ENCODE data around the gene PACSIN2. TPM values are rescaled to one million over a fixed set of nuclear protein-coding genes. Genes with fewer than 3 reads are reported as not detected.
A peak's percentile ranks its signal among the peaks of the same experiment; 100 is the strongest.
"Not testable (repeated sequence)": the region's sequence is repeated elsewhere in the genome, so short reads cannot be mapped to it uniquely, and the experiment has no call there.

PACSIN2 gene
- total RNA-seq, 1 donor from 2014 or later, result 78.5 TPM

DNA sequence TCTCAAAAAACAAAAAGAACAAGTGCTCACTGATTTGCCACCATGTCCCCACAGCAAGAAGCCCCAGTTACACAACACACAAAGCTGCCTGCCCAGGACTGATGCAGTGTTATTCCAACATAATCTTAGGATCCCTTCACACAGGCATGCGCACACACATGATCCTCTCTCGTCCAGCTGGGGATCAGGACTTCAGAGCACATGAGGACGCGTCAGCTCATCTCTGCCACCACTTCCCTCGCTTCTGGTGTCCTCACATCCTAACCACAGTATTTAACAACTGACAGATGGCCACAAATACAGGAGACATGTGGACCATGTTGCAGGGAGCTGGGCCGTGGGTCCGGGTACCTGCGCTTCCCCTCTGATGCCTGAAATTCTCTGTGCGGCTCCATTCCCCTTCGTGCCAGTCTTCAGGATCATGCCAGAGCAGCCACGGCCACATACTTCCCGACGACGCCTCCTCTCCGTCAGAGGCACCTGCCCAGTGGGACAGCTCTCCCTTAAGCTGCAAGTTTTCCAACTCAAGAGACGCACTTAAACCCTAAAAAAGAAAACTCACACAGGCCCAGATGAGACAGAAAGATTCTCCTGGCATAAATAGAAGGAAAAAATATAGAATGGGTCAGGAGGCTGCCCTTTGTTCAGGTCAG is 68.3 kb downstream of the PACSIN2 start:
- DNase-seq (ENCODE audit: low spot score), result no peak

DNA sequence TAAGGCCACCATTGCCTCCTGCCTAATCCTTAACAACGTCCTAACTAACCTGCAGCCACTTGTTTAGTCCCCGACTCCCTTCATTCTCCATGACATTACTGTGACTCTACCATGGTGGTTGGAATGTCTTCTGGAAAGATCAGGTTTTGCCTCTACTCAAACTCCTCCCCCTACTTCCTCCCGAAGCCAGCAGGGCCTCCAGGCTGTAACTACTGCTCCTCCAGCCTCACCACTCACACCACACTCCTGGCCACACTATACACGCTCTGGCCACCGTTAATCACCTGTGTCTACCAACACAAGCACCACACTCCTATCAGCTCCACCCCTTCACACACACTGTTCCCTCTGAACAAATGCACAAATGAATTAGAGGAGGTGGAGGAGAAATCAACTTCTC is 69.2 kb downstream of the PACSIN2 start:
- no peak for DNase-seq (ENCODE audit: low spot score)

DNA sequence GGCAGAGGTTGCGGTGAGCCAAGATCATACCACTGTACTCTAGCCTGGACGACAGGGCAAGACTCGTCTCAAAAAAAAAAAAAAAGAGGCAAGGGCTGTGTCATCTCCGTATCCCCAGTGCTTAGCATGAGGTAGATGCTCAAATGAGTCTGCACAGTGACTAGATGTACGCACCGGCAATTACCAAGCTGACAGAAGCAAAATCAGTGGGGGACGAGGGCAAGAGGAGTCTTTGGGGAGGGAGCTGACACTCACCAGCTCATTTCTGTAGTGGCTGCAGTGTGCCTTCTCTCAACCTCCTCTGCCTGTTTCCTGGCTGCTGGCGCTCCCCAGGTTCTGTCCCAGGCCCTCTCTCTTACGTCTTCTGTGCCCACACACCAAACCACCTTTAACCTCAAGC is 69.9 kb downstream of the PACSIN2 start:
- no peak for DNase-seq (ENCODE audit: low spot score)

DNA sequence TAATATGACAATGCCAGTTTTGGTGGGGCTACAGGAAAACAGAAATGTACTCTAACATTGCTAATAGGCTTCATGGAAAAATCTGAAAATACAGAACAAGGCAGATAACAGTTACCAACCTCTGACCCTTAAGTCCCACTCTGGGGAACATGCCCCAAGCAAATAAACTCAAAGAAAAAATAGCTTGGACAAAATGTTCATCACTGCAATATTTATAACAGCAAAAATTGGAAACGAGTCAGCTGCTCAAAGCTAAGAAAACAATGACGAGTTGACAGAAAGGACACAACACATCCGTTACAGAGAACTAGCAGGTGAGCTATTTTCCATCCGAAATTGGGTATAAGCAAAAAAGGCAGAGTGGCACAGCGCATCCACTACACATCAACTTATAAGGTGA is 70.5 kb downstream of the PACSIN2 start:
- no peak for DNase-seq (ENCODE audit: low spot score)

DNA sequence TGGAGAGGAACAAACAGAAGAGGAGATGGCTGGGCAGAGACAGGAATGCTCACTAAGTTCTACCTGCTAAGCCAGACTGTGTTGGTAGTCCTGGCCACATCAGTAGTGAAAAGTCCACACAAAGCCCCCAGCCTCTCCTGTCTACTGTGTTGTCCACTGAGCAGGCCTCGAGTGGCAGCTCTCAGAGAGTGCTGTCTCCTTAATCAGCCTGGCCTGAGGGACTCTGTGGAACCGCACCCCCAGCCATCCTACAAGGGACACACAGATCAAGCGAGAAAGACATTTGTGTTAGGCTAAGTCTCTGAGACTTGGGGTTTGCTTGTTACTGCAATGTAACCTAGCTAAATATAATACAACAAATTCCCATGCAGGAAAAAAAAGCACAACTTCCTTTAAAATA is 71.0 kb downstream of the PACSIN2 start:
- DNase-seq (ENCODE audit: low spot score), result no peak

DNA sequence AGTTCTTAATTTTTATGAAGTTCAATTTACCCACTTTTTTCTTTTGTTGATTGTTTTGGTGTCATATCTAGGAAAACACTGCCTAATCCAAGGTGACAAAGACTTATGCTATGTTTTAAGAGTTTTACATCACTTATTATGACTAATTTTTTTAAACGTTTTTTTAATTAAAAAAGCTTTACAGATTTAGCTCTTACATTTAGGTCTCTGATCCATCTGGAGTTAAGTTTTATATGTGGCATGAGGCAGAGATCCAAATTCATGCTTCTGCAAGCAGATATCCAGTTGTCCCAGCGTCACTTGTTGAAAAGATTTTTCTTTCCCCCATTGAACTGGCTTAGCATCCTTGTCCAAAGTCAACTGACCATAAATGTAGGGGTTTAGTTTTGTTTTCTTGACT is 72.6 kb downstream of the PACSIN2 start:
- DNase-seq (ENCODE audit: low spot score), result no peak

DNA sequence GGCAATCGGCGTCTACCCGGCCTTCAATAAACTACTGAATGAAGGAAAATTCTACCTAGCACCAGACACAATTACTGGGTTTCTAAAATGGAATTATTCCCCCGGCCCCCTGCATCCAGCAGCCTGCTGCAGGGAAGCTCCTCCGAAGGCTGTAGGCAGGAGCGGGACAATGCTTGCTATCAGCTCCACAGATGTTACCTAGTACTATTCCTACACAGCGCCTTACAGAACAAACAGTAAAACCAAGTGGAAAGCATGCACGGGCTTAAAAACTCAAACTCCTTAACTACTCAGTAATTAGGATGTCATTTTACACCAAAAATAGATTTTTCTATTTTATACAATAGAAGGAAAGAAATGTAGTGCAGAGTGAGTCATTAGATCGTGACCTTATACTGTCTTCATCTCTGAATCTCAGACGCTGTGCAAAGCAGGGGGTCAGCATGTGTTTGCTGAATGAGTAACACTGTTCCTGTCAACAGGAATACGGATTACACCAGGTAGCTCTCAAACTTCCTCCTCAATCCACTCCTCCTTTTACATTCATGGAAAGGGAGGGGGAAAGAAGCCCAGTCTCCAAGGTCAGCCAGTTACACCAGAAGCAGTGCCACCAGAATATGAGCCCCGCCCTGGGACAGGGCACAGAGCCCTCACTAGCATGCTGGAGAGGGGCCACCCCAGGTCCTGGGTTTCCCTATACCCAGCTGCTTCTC is 74.9 kb downstream of the PACSIN2 start:
- no peak for DNase-seq (ENCODE audit: low spot score)

DNA sequence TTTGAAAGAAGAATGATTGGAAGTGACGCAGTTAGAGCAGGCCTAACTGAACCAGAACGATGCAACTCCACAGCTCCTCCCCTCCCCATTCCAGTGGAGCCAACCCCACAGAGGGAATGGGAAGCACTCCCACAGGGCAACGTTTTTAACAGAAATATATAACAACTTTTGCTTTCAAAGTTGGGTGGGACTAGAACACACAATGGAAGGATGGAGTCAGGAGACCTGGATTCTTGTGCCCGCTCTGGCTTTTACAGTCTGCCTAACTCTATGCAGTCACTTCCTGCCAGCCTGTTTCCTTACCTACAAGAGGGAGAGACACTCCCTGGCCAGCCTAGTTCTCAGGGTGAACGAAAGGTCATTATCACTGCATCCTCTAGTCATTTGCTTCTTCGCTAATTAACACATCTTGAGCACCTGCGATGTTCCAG is 75.5 kb downstream of the PACSIN2 start:
- DNase-seq (ENCODE audit: low spot score), result no peak

DNA sequence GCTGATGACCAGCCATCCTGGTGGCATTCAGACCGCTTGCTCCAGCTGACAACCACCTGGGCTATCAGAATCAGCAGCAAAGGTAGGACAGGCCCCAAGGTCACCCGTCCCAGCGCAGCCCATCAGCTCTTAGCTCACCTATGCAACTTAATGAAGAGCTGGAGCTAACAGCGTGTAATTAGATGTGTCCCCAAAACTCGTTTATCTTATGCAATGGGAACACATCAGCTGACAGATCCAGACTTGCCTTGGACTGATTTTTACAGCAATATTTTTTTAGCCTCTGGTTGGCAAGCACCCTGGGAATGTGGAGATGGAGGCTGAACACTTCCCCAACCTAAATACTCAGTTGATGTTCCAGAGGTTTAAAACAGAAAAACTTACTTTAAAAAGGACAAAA is 76.0 kb downstream of the PACSIN2 start:
- no peak for DNase-seq (ENCODE audit: low spot score)

DNA sequence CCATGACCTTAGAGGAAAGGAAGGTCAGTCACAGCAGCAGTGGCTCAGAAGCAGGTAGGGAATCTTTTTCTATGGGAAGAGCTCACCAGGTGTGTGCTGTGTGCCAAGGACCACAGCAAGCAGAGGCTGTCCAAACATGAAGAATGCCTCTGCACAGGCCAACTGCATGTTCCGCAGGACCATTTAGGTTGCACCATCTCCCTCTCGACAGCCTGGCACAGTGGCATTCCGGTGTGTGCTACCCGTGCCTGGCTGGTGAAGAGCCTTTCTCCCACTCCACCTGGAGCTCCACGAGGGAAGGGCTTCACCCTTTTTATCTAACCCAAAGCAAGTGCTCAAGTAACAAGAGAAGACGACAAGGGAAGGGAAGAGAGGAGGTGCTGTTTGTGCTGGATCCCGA is 76.5 kb downstream of the PACSIN2 start:
- no peak for DNase-seq (ENCODE audit: low spot score)

DNA sequence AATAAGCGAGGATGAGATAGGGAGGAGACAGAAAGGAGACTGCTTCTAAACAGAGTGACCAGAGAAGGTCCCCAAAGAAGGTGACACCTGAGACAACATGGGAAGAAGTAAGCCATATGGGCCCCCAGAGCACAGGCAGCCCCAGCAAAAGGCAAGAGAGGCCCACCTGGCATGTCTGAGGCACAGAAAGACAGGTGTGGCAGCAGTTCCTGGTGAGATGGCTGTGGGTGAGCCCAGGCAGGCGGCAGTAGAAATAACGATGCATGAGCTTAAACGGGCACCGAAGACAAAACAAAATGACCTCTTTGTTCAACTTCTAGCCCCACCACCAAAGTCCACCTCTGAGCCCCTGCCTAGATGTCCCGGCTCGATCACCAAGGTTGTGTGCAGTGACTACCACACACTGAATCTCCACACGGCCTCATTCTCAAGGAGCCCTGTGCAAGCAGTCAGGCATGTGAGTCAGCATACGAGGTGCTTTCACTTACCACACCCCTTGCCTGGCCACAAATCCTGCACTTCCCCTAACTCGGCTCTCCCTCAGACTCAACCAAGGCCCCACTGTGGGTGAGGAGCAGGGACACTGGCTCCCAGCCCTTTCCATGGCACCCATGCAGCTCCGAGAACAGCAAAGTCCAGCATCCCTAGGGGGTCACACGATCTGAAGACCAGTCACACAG is 77.6 kb downstream of the PACSIN2 start:
- DNase-seq (ENCODE audit: low spot score), result peak; percentile 74

DNA sequence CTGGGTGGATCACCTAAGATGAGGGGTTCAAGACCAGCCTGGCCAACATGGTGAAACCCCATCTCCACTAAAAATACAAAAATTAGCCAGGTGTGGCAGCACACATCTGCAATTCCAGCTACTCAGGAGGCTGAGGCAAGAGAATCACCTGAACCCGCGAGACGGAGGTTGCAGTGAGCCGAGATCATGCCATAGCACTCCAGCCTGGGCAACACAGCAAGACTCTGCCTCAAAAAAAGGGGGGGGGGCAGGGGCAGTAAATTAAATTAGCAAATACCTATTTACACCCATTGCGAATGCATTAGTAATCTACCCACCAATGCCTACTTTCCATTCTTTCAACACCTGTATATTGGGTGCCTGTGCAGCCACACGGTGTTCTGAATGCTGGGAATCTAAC is 78.3 kb downstream of the PACSIN2 start:
- not testable (repeated sequence) for DNase-seq (ENCODE audit: low spot score)

DNA sequence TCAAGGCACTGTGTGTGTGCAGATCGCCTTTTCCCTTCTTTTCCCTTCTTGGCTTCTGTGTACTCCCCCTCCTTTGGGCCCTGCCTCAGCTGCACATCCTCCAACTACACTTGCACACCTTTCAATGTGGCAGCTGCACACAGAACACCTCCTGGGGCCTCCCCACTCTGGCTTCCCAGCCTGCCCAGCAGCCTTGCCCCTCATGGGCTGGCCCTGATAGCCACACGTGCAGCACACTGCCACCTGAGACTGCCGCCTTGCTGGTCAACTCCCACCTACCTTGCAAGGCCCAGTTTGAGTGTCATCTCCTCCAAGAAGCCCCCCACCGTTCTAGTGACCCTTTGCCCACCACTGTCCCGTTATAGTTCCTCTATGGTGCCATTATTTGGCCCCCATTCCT is 80.6 kb downstream of the PACSIN2 start:
- no peak for DNase-seq (ENCODE audit: low spot score)

DNA sequence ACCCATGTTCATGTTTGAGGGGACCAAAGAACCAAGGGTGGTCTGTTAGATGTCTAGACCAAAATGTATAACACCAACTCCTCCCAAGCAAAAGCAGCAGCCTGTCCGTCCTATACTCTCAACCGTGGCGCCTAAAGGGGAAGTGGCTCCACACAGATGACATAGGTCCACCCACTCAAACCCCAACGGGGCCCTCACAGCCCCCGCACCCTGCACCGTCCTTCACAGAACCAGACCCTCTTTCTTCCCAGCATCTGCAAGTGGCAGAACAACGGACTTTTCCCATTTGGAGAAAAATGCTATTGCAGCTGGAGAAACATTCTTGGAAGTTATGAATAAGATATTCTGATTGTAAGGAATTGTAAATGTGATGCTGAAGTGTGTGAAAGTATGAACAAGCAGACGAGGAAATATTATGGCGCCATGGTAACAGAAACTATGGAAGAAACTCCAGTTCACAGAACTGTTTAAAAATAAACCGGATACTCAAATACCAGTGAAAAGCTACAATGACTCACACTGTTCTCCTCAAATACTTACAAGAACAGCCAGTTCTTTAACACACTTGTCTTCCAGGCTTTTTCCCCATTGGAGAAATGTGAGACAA is 81.4 kb downstream of the PACSIN2 start:
- no peak for DNase-seq (ENCODE audit: low spot score)

DNA sequence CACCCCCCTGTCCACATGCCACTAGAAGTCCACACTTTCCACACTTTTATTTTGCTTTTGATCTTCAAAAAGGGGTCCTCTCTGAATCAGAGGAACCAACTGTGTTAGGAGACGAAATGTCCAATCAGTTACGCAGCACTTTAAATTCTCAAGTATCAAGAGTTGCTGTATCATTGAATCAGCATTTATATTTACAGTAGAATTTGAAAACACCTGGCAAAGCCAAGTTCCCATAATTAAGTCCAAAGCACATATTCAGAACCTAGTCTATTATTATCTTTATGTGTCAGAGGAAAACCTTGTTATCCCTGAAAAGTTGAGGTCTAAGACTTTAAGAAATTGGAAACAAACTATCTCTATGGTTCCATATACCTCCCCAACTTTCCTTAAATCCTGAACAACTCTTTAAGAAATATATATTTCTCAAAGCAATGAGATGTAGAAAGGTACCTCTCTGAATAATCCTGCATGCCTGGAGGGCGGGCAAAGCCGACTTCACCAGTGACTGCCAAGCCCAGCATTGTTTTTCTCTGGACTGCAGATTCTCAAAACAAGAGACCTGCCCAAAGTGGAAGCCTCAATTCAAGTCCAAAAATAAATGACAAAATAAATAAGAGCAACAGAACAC is 82.0 kb downstream of the PACSIN2 start:
- DNase-seq (ENCODE audit: low spot score), result no peak

DNA sequence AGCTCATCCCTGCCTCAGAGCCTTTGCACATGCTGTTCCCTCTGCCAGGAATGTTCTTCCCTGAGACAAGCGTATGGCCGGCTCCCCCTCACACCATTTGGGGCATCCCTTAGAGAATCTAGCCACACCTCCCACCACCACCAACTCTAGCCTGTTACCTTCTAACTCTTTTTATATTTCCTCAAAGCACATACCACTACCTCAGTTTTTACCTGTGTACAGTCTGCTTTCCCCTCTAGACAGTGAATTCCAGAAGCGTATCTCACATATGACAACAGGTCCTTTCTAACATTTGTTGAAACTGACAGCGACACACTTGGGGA is 82.8 kb downstream of the PACSIN2 start:
- no peak for DNase-seq (ENCODE audit: low spot score)

DNA sequence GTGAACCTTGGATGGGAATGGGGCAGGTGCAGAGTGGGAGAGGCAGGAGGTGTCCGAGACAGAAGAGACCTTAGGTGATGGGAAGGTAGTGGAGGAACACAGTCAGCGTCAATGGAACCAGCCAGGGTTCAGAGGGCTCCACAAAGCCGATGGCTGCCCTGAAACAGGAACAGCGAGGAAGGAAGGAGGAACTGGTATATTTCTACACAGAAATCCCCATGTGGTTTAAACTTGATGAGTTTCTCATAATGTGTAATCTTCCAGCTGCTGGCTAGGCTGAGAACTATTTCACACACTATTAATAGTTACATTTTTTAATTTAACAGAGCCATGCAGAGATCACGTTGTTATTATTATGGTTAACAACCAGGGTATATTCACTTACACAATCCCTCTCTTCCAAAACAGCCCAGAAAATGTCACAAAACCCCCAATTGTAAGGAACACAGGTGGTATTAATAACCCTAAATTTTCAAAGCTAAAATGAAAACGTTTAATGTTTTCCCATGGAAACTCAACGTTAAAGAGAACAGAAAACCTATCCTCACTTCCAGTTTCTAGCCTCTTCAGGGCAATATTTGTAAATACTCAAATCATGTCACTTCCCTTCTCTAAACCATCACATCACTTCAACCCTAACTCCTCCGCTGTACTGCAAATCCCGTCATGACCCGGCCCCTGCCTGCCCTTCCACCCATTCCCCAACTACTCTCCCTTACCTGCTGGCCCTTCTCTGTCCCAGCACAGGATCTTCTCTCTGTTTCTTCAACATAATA is 83.3 kb downstream of the PACSIN2 start:
- no peak for DNase-seq (ENCODE audit: low spot score)

DNA sequence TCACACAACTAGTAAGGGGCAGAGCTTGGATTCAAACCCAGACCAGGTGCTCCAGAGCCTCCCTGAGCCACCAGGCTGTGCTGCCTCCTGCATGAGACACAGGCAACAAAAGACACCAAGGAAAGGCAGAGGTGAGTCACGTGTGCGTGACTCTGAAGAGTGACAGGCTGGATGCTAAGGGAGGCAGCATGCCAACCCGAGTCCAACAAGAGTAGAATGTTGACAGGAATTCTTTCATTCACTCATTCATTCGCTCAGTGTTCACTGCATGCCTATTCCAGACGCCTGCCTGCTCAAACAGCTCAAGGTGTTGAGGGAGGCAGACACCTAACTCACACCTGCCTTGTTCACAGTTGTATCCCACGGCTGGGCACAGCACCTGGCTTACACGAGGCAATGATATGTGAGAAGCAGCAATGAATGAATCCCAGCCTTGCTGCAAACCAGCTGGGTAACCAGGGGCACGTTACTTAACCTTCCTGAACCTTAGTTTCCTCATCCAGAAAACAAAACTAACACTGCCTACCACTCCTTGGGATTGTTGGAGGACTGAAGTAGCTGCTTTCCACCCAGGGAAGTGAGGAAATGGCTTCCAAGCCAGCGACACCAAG is 84.0 kb downstream of the PACSIN2 start:
- no peak for DNase-seq (ENCODE audit: low spot score)

DNA sequence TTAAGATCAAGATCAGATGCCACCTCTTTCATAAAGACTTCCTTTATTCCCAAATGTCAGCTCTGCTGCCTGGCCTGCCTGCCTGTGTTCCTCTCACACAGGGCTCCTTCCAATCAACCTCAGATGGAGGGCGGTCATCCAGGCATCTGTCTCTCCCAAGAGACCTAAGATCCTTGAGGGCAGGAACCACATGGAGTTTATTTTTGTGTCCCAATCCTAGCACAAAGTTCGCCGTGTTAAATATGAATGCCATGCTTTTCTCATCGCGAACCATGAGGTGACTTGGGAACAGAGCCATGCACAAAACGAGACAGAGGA is 85.2 kb downstream of the PACSIN2 start:
- no peak for DNase-seq (ENCODE audit: low spot score)

DNA sequence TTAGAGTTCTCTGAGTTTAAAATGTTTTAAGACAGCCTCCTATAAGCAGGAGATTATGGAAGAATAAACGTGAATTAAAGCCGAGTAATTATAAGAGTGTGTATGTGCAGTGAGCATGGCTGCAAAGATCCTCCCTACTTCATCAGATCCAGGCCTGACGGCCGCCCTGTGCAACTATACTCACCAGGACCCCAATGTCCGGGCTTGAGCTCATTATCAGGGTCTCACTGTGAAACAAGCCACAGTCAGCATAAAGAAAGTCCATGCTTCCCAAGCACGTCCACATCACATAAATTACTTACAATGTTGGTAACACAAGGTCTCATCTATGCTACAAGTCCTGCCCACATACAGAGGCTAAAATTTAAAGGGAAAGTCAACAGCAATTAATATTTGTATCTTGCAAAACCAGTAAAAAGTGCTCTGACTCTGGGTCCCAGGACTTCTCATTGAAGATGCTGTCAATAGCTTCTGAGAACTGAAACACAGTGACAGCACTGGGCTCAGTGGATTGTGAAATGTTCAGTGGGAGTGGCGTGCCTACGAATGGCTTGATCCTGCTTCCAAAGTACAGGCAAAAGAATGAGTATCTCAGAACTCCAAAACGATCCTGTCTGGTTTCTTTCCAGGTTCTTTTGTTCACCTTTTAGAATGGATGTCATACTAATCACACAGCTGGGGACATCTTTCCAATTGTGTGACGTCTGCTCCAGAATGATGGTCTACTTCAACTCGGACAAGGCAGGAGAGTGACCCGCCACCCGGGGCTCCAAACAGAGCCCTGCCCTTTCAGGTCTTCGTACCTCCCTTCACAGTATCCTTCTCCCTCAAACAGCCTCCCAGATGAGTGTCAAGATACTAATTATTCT is 85.7 kb downstream of the PACSIN2 start:
- DNase-seq (ENCODE audit: low spot score), result no peak

All from ureter (tissue), 1 donor.